GM19035 (cell line): Measurements from ENCODE around the gene TMEM267.
"Not testable (repeated sequence)": the region's sequence is repeated elsewhere in the genome, so short reads cannot be mapped to it uniquely, and the experiment has no call there.

Source experiments
- ATAC-seq: cut with Tn5 transposase; IDR thresholded peaks from one replicate; pipeline ENCODE4 v1.9.1; 2021; ENCODE audit not compliant: unreplicated experiment

Gene TMEM267

DNA sequence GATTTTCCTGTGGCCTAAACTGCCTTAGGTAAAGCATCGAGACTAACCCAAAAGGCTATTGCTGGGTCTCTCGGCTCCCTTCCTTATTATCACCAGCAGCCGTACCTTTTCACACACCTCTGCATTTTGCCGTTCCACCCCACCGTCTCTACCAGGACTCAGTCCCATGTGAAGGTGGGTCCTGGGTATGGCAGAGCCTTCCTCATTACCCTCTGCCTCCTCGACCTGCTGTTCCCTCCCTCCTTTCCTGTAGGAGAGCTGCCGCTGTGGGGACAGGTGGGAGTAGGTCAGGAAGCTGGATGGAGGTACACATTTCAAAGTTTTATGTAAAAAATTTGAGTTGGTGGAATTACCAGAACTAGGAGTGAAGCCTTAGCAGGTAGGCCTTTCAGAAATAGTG, 73.3 kb downstream of the TMEM267 start:
- ATAC-seq: no peak

GRCh38 chr5:43409809-43410271, 73.8 kb downstream of the TMEM267 start:
- no peak for ATAC-seq

GRCh38 chr5:43402524-43403066, 81.1 kb downstream of the TMEM267 start:
- ATAC-seq: not testable (repeated sequence)

DNA sequence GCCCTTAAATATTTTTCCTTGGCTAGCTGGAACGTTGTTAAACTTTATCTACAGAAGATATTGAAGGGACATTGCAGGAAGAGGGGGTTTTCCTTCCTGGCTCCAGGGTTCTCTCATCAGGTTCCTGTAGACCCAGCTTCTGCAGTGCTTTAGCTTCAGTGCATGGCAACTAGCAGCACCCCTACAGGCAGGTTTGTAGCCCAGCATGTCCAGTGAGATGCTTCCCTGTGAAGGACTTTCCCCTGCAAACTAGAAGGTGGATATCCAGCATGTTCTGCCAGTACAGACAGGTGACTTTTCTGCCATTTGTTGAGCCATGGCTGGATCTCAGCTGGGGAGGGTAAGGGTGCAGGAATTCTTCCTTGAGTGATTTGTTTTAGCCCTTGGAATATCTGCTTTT, 81.8 kb downstream of the TMEM267 start:
- ATAC-seq: no peak

- ATAC-seq: no peak
Measured at GRCh38 chr5:43400082-43400481, 83.6 kb downstream of the TMEM267 start.

DNA sequence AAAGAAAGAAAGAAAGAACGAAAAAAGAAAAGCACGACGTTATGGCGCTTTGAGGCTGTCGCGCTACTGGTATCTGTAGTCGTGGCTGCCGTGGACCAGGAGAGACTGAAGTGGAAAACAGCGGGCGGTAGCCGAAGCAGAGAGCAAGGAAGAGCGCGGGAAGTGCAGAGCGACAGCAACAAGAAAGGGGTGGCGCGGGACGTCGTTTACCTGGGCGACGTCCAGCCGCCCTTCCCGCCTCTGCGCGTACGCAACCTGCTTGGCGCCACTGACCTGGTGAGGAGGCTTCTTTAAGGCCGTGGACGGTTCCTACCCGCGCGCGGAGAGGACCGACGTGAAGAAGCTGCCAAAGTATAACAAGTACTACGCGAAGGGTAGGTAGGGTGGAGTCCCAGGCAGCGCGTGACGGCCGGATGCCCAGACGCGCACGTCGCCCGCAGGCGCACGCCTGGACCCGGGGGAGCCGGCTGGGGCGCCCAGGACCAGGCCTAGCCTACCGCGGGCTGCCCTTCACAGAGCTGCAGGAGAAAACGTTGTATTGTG, 86.8 kb downstream of the TMEM267 start:
- ATAC-seq: peak; percentile 93
